Left forelimb (tissue), 1 donor: ENCODE measurements around the gene TAF11L2.
"Not testable (repeated sequence)": the region's sequence is repeated elsewhere in the genome, so short reads cannot be mapped to it uniquely, and the experiment has no call there.

Experiments
- DNase-seq: peaks from one replicate; pipeline ENCODE4 v3.0.0-alpha.2; 2018; ENCODE audit warnings: low spot score

The TAF11L2 gene

DNA sequence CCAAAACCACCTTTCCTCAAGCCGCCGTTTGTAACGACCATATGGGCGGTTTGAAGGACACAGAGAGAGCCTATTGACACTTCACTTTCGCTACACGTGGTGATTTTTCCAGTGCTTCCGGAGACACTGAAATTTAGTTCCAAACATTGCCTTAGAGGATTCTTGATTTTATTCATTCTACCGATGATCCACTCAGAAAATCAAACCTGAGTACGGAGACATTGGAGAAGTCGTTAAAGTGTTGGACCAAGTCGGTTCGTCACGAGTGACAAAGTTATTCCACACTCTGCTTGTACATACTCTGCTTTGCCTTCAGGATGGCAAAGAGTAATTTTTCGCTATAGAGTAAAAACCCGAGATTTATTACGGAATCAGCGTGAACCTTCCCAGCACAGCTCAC is 28.5 kb downstream of the TAF11L2 start:
- not testable (repeated sequence) for DNase-seq

DNA sequence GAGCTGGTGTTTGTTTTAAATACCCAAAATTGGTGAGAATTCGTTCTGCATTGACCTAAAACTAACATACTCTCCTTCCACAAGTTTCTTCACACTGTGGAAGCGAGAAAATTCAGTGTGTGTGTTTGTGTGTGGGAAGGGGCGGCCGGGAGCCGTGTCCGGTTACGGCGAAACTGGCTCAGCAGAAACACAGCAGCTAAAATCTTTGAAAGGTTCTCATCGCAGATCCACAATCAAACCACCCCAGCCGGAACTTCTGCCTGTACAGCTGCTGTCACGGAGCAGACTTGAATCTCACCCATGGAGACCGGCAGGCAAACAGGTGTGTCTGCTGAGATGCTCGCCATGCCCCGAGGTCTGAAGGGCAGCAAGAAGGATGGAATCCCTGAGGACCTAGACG is 30.3 kb downstream of the TAF11L2 start, which contains the start of gene TAF11L6:
TSS of gene TAF11L6 (plus strand) at position 301 of the 400 bp plus-strand sequence.
- not testable (repeated sequence) for DNase-seq
